Fibroblast of pulmonary artery (primary cell): ENCODE results near the gene TMEM106B.
"Not testable (repeated sequence)": the region's sequence is repeated elsewhere in the genome, so short reads cannot be mapped to it uniquely, and the experiment has no call there.

Source experiments
- DNase-seq: peaks from one replicate; pipeline ENCODE4 v3.0.0-alpha.2; 2010; ENCODE audit warnings: low read depth
- H3K4me3 ChIP-seq: replicated peaks from 2 replicates; pipeline ENCODE4 v1.5.1; 2011; ENCODE audit warnings: low read depth, mild to moderate bottlenecking, control low read depth, low read length, moderate library complexity
- CTCF ChIP-seq: IDR thresholded peaks from 2 replicates; pipeline ENCODE4 v1.5.1; 2011; ENCODE audit warnings: mild to moderate bottlenecking, control low read depth, low read length, inconsistent platforms; ENCODE audit errors: missing control alignments

The TMEM106B gene

GRCh38 chr7:12211054-12211710 is at the start of gene TMEM106B:
Gene TMEM106B (plus strand): TSS chr7:12211294. CDS start chr7:12214811, 3,517 bp downstream.
- no peak for TF ChIP-seq CTCF
- peak within 1 kb of the TSS; percentile 72 for H3K4me3 ChIP-seq
- peak; percentile 95 for DNase-seq

- H3K4me3 ChIP-seq, result no peak overlapping the region
- peak; percentile 66 for DNase-seq
- TF ChIP-seq CTCF, result no peak
Observed at GRCh38 chr7:12162415-12163113, 48.5 kb upstream of the TMEM106B start.

GRCh38 chr7:12168065-12168464 is 43.0 kb upstream of the TMEM106B start:
- not testable (repeated sequence) for H3K4me3 ChIP-seq, DNase-seq

- not testable (repeated sequence) for H3K4me3 ChIP-seq, DNase-seq
Observed at GRCh38 chr7:12169981-12170820, 40.9 kb upstream of the TMEM106B start.

DNA sequence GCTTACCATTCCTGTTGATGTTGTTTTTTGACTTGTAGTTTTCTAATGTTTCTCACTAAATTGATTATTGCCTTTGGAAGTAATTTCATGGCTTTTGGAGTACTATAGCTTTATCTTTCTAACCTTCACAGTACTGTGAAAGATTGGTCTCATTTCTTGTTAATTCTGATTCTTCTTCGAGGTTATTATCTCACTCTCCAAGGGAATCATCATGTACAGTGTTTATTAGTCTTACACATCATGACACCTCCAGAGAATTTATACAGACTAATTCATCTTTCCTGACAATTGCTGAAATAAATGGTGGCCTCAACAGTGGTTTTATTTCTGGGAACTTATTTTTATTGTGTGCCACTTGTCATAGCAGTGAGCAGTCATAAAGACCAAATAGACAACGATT is 37.4 kb upstream of the TMEM106B start:
- no peak overlapping the region for H3K4me3 ChIP-seq
- no peak for TF ChIP-seq CTCF
- DNase-seq, result no peak

GRCh38 chr7:12174931-12175330 is 36.2 kb upstream of the TMEM106B start:
- H3K4me3 ChIP-seq, result no peak overlapping the region
- TF ChIP-seq CTCF, result no peak
- no peak for DNase-seq

DNA sequence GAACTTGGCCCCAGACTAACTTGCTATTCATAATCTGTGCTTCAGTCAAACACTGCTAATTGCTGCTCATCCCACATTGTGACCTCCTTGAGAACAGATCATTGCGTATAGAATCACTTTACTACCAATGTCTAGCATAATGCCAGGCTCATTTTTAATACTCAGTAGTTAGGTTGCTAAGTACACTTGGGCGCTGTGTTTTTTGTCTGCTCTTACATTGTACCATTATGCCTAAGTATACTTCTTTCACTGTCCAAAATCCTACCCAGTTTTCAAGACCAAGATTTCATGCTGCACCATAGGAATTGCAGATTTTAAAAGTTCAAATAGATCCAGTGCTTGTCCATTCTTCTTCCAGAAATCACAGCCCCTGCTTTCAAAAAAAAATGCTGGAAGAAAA is 32.8 kb upstream of the TMEM106B start:
- TF ChIP-seq CTCF, result no peak
- no peak overlapping the region for H3K4me3 ChIP-seq
- DNase-seq, result no peak
